GM10266 (cell line): ENCODE measurements around the gene ABR.
"Not testable (repeated sequence)": the region's sequence is repeated elsewhere in the genome, so short reads cannot be mapped to it uniquely, and the experiment has no call there.

Experiments used
- DNase-seq: peaks from one replicate; pipeline ENCODE4 v3.0.0; 2012; ENCODE audit errors: extremely low spot score
- CTCF ChIP-seq: IDR thresholded peaks from 2 replicates; pipeline ENCODE4 v1.5.1; 2012; ENCODE audit warnings: mild to moderate bottlenecking, low read depth; ENCODE audit not compliant: control insufficient read depth, insufficient read depth; ENCODE audit errors: missing control alignments

ABR gene

GRCh38 chr17:1076982-1077302 is 102.8 kb downstream of the ABR start:
- TF ChIP-seq CTCF, result no peak
- no peak for DNase-seq

DNA sequence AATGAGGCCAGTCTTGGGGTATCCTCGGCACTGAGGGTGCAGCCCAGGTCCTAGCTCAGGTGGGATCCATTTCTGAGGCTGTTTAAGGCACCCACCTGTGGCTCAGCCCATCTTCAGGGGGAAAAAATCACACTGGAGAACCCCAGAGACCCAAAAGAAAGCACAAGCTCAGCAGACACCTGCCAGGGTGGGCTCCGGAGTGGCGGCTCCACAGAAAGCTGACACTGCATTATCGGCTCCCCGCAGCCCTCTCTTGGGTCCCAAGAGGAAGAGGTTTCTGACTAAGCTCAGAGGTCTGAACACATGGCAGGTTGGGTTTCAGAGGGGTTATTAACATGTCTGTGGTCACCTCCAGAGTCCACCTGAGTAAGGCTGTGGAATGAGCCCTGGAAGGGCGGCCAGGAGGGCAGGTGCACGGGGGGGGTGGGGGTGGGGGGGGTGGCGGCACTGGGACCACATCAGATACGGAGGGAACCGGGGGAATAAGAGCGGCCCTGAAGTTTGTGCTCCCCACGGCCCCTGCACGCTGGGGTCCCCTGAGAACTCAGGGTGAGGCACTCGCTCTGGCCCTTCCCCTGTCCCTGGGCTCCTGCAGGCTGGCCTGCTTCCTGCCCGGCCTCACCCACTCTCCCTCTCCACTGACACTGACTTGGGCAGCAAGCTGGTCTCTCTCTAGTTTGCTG is 103.3 kb downstream of the ABR start:
- DNase-seq, result no peak
- no peak for TF ChIP-seq CTCF

DNA sequence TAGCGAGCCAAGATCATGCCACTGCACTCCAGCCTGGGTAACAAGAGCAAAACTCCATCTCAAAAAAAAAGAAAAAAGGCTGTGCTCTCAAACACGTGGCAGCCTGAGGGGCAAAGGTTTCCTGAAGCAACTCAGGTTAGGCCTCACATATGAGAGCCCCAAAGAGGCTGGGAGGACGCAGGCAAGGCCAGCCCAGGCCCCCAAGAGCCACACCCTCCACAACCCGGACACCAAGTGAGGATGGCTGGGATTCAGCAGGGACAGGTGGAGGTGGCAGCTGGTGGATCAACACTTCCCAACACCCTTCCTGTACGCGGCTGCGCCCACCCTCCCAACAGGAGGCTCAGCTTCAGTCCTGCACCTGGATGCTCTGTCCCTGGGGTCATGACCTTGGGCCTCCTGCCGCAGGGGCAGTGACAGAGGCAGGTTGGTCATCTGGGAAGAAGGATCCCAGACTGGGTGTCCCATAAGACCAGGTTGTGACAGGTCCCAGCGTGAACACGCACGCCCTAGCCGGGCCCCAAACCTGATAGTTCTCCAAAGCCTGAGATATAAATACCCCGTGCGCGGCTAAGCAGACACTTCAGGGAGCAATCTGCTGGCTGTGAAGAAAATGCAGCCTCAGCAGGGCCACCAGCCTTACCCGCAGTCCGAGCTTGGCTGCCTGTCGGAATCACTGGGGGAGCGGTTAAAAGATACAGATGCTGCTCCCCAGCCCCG is 104.7 kb downstream of the ABR start:
- no peak for TF ChIP-seq CTCF
- DNase-seq, result no peak

- DNase-seq, result not testable (repeated sequence)
Measured at GRCh38 chr17:1073963-1074625, 105.7 kb downstream of the ABR start.

DNA sequence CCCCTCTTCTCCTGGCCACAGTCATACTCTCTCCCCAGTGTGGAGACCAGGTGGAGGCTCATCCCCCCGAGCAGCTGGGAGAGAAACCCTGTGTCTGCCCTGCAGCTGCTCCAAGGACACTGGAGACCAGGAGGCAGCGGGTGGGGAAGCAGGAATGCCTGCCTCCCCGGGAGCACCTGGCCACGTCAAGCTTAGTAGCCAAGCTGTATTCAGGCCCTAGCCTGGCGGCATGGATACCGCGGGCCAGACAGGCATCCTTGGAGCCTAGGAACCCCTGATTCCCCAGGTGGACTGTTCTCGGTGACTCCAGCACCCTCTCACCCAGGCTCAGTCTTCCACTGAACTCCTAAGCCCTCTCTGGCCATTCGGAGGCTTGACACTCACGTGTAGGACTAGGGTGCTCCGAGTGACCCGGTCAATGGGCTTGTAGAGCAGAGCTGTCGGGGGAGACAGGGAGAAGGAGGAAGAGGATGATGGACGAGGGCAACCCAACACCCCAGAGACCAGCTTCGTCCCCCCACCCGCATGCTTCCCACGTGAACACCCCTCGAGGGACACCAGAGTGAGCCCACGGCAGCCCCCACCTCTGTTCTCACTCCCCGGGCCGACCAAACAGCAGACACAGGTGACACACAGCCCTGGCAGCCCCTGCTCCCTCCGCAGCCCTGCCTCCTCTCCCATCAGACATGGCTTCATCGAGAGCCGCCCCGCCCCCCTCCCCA is 106.4 kb downstream of the ABR start:
- DNase-seq, result no peak
- TF ChIP-seq CTCF, result no peak

DNA sequence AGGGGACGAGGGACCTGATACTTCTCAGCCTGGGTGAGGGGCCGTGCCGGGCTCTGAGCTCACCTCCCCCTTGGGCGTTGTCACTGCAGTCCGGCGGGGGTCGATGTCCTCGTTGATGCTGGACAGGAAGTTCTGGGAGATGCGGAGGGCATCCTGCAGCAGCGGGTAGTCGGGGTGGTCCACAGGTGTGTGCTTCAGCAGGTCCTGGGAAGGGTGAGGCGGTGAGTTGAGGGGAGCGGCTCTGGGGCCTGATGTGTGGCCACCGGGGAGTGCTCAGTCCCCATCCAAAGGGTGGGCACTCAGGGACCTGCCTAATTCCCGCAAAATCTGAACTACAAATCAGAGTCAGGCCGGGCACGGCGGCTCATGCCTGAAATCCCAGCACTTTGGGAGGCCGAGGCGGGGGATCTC is 107.2 kb downstream of the ABR start:
- no peak for DNase-seq
- no peak for TF ChIP-seq CTCF

DNA sequence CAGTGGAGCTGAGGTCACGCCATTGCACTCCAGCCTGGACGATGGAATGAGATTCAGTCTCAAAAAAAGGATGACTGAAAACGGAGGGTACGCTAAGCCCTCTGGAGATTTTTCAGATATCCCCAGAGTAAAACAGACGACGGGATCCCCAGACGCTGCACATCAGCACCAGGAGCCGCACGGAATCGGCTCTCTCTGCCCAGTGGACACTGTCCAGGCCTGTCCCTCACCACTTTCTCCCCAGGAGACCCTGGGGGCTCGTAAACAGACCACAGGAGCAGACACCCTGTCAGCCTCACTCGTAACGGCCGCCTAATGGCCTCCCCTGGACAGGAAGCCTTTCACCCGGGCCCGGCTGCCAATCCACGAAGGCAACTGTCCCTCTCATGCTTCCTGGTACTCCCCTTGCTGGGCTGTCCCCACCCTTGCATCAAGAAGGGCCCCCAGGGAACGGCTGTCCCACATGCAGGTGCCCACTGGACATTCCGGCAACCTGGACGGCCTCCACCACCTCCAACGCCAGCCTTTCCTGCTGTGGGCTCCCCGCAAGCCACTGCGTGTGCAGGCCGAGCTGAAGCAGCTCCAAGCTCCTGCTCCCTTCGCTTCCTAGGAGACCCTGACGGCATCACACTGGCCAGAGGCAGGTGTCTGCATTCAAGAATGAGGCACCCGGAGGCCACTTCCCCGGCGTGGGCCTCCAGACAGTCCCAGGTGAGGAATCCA is 108.5 kb downstream of the ABR start:
- TF ChIP-seq CTCF, result no peak
- no peak for DNase-seq
